Ishikawa (cell line): ENCODE data around the gene PTPRU.

ENCODE experiments used
- CEBPB ChIP-seq: IDR thresholded peaks from 2 replicates; pipeline ENCODE4 v1.6.1; 2012
- CREB1 ChIP-seq: IDR thresholded peaks from 2 replicates; pipeline ENCODE4 v1.6.1; 2012; ENCODE audit warnings: low read depth
- EGR1 ChIP-seq: IDR thresholded peaks from 2 replicates; pipeline ENCODE4 v1.6.1; 2012
- EP300 ChIP-seq: IDR thresholded peaks from 2 replicates; pipeline ENCODE4 v1.6.1; 2012; ENCODE audit warnings: borderline replicate concordance
- FOXM1 ChIP-seq: IDR thresholded peaks from 2 replicates; pipeline ENCODE4 v1.6.1; 2012; ENCODE audit warnings: low read depth, borderline replicate concordance
- NFIC ChIP-seq: IDR thresholded peaks from 2 replicates; pipeline ENCODE4 v1.6.1; 2012
- RAD21 ChIP-seq: IDR thresholded peaks from 2 replicates; pipeline ENCODE4 v1.6.1; 2012; ENCODE audit warnings: low read depth
- TAF1 ChIP-seq: IDR thresholded peaks from 2 replicates; pipeline ENCODE4 v1.6.1; 2012; ENCODE audit warnings: low read depth, mild to moderate bottlenecking
- TCF12 ChIP-seq: IDR thresholded peaks from 2 replicates; pipeline ENCODE4 v1.6.1; 2012; ENCODE audit warnings: low read depth
- TEAD4 ChIP-seq: IDR thresholded peaks from 2 replicates; pipeline ENCODE4 v1.6.1; 2012
- YY1 ChIP-seq: IDR thresholded peaks from 2 replicates; pipeline ENCODE4 v1.6.1; 2012; ENCODE audit warnings: low read depth
- ZBTB7A ChIP-seq: IDR thresholded peaks from 2 replicates; pipeline ENCODE4 v1.6.1; 2012; ENCODE audit warnings: low read depth
- TF ChIP-seq, protein P1 (sequence below): IDR thresholded peaks from 2 replicates; pipeline ENCODE4 v1.6.1; 2012
- TF ChIP-seq, protein P2 (sequence below): IDR thresholded peaks from 2 replicates; pipeline ENCODE4 v1.6.1; 2012
- TF ChIP-seq, protein P3 (sequence below): IDR thresholded peaks from 2 replicates; pipeline ENCODE4 v1.6.1; 2012; ENCODE audit warnings: low read depth, mild to moderate bottlenecking

The PTPRU gene

GRCh38 chr1:29236712-29237128 lies 398 bp downstream of the PTPRU start:
- TF ChIP-seq, protein P1, sequence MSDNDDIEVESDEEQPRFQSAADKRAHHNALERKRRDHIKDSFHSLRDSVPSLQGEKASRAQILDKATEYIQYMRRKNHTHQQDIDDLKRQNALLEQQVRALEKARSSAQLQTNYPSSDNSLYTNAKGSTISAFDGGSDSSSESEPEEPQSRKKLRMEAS = peak; percentile 10; the same call in 1 of the 2 replicates
- TF ChIP-seq ZBTB7A = no peak

DNA sequence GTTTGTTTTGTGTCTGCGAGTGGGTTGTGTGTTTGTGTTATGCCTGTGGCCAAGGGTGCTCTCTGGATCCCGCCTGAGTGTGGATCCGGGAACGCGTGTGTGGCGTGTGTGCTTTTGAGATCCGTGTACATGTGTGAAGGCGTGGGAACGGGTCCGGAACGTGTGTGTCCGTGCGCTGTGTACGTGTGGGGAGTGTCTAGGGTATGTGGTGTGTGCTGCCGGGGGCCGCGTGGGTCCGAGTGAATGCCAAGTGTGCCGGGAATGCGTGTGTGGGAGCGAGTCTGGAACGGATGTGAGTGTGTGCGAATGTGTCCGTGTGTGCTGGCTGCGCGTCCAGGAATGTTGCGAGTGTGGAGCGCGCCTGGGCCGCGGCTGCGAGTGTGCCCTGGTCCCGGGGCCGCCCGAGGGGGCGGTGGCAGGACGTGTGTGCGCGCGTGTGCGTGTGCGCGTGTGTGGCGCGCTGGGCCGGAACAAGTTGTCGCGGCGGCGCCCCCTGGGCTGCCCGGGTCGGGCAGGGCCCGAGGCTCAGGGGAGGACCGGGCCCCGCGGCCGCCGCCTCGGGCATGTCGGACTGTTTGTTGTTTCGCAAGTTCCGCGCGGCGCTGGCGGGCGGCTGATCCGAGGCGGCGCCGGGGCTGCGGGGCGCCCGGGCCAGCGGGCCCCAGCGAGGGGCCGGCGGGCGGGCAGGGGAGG lies 953 bp downstream of the PTPRU start:
- TF ChIP-seq CEBPB (peak; percentile 55; the same call in 1 of the 2 replicates), TEAD4 (peak; percentile 45; the same call in 1 of the 2 replicates), EGR1 (no peak)
- TF ChIP-seq, protein P2, sequence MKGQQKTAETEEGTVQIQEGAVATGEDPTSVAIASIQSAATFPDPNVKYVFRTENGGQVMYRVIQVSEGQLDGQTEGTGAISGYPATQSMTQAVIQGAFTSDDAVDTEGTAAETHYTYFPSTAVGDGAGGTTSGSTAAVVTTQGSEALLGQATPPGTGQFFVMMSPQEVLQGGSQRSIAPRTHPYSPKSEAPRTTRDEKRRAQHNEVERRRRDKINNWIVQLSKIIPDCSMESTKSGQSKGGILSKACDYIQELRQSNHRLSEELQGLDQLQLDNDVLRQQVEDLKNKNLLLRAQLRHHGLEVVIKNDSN = no peak
- TF ChIP-seq, protein P1 = peak; percentile 10; the same call in 1 of the 2 replicates

- TF ChIP-seq FOXM1 (no peak), CREB1 (no peak)
- TF ChIP-seq, protein P1 = 0 out of 2 replicates have a peak, but pooled peaks have one; percentile 19
Measured at GRCh38 chr1:29237852-29238619, 1.7 kb downstream of the PTPRU start.

DNA sequence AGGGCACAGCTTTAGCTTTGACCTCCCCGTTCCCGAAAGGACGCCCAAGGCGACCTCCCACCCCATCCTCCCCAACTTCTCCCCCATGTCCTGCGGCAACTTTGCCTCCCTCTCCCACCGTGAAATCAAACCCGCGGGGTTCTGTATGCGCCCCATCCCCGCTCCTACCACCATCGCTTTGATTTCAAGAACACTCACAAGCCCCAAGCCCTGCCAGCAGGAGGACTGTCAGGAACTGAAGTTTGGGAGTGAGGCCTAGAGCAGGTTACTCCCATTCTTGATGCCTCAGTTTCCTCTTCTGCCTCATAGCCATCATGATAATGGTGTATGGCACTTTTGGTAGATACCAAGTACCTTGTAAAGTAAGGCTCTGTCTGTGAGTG lies 2.3 kb downstream of the PTPRU start:
- TF ChIP-seq EP300 (no peak), CEBPB (no peak), NFIC (no peak), CREB1 (no peak), ZBTB7A (no peak), YY1 (no peak), FOXM1 (no peak), TAF1 (no peak), TCF12 (no peak), EGR1 (no peak), TEAD4 (no peak), RAD21 (no peak)
- TF ChIP-seq, protein P3, sequence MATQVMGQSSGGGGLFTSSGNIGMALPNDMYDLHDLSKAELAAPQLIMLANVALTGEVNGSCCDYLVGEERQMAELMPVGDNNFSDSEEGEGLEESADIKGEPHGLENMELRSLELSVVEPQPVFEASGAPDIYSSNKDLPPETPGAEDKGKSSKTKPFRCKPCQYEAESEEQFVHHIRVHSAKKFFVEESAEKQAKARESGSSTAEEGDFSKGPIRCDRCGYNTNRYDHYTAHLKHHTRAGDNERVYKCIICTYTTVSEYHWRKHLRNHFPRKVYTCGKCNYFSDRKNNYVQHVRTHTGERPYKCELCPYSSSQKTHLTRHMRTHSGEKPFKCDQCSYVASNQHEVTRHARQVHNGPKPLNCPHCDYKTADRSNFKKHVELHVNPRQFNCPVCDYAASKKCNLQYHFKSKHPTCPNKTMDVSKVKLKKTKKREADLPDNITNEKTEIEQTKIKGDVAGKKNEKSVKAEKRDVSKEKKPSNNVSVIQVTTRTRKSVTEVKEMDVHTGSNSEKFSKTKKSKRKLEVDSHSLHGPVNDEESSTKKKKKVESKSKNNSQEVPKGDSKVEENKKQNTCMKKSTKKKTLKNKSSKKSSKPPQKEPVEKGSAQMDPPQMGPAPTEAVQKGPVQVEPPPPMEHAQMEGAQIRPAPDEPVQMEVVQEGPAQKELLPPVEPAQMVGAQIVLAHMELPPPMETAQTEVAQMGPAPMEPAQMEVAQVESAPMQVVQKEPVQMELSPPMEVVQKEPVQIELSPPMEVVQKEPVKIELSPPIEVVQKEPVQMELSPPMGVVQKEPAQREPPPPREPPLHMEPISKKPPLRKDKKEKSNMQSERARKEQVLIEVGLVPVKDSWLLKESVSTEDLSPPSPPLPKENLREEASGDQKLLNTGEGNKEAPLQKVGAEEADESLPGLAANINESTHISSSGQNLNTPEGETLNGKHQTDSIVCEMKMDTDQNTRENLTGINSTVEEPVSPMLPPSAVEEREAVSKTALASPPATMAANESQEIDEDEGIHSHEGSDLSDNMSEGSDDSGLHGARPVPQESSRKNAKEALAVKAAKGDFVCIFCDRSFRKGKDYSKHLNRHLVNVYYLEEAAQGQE = no peak
- TF ChIP-seq, protein P1 = no peak
- TF ChIP-seq, protein P2 = no peak

DNA sequence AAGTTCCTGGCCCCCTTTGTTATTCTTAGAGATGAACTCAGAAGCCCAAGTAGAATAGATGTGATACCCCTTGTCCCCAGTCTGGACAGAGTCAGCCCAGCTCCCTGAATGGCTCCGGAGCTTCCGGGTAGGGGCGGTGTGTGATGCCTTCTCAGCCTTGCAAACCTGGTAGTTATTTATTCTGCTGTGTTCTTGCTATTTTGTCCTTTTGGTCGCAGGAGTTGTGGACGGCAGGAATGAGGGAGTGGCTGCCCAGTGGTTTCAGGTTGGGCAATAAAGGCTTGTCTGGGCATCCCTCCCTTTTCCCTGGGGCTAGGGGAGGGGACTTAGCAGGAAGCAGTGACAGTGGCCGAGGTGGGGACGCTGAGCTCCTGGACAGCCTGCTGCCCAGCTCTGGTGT lies 2.8 kb downstream of the PTPRU start:
- TF ChIP-seq, protein P3 = no peak
- TF ChIP-seq YY1 (no peak), NFIC (no peak), EGR1 (no peak), ZBTB7A (no peak), CEBPB (no peak; the same call in 1 of the 2 replicates), FOXM1 (no peak), TCF12 (no peak), RAD21 (no peak), TEAD4 (no peak), TAF1 (no peak)
- TF ChIP-seq, protein P2 = no peak
